Heart right ventricle (tissue), 16 donors: Measurements from ENCODE around the gene RNASE4. TPM values are rescaled to one million over a fixed set of nuclear protein-coding genes. Genes with fewer than 3 reads are reported as not detected.

Experiments used
- ATAC-seq, 8 donors: fragments of 200-7000 bp; cut with Tn5 transposase; one replicate each; pipeline ENCODE4 v1.9.1; 2020; ENCODE audit warnings: mild to moderate bottlenecking in 8 of 8, moderate library complexity in 8 of 8, moderate number of reproducible peaks in 1 of 8
- DNase-seq, 2 donors: peaks; one replicate each; pipeline ENCODE4 v3.0.0-alpha.2; 2020
- H3K27ac ChIP-seq, 10 donors: fragments of 200-600 bp; sonication (generic) in 2 of 10; one replicate each; pipeline versions ENCODE4 v1.5.0 to v1.8.0; 2020 to 2022; ENCODE audit warnings: mild to moderate bottlenecking in 3 of 10
- H3K27me3 ChIP-seq, 7 donors: fragments of 200-600 bp; one replicate each; pipeline ENCODE4 v1.8.0; 2021 to 2022; ENCODE audit warnings: mild to moderate bottlenecking in 2 of 7
- H3K36me3 ChIP-seq, 9 donors: fragments of 200-600 bp; sonication (generic) in 1 of 9; one replicate each; pipeline versions ENCODE4 v1.5.0 to v1.8.0; 2020 to 2022; ENCODE audit warnings: mild to moderate bottlenecking in 2 of 9
- H3K4me1 ChIP-seq, 9 donors: fragments of 200-600 bp; sonication (generic) in 1 of 9; one replicate each; pipeline versions ENCODE4 v1.5.0 to v1.8.0; 2020 to 2022; ENCODE audit warnings: mild to moderate bottlenecking in 4 of 9
- H3K4me3 ChIP-seq, 10 donors: fragments of 200-600 bp; sonication (generic) in 2 of 10; one replicate each; pipeline versions ENCODE4 v1.5.0 to v1.8.0; 2020 to 2022; ENCODE audit warnings: mild to moderate bottlenecking in 7 of 10, moderate library complexity in 2 of 10
- H3K9me3 ChIP-seq, 11 donors: fragments of 200-600 bp in 10 of 11; sonication (generic) in 2 of 11; one replicate each; pipeline versions ENCODE4 v1.5.0 to v1.8.0; 2013 to 2022; ENCODE audit warnings: mild to moderate bottlenecking in 2 of 11, control low read depth in 1 of 11, moderate library complexity in 1 of 11
- WGBS, 2 donors: extraction: QIAGEN DNeasy Blood & Tissue Kit; methylation state at CpG; one replicate each; pipeline ENCODE4 v1.1.7; 2013; ENCODE audit warnings: inconsistent platforms in 1 of 2; 5-methylcytosine and 5-hydroxymethylcytosine counted together
- intact Hi-C, 10 donors: fragments of 100-400 bp; cut with DNase I; formaldehyde crosslinking; loops; one replicate each; pipeline versions ENCODE4 v1.11.1 to v1.14.2; 2022
- polyA plus RNA-seq, 2 donors: library from polyadenylated mRNA; stranded (reverse); fragments of 200-250 nt; gene quantifications; one replicate each; pipeline ENCODE4 v1.2.3, GENCODE V29; 2013
- total RNA-seq, 10 donors: library from RNA; stranded (reverse); fragmentation: NEBNext Ultra II Directional in 3 of 10; extraction: Animal tissue kit (Norgen Biotek cat#: 25700) in 3 of 10; gene quantifications; one replicate each; pipeline versions ENCODE4 v1.2.1 to v1.2.4, GENCODE V29; 2021 to 2023
- TF ChIP-seq, protein P1 (sequence below), 9 donors: fragments of 200-600 bp; sonication (generic) in 2 of 9; IDR thresholded peaks; one replicate each; pipeline versions ENCODE4 v1.5.0 to v1.8.0; 2021 to 2022; ENCODE audit warnings: antibody characterized with exemption in 9 of 9, mild to moderate bottlenecking in 5 of 9, moderate library complexity in 1 of 9
- donor health status: Arrhythmogenic right ventricular cardiomyopathy.
- donor health status: ischemic (EF 13 %, LVEDD 7.1; RV severe dilation, severe dysfunction).
- donor health status: healthy with polysubstance abuse.
- donor health status: DM: no; HTN: yes; CAD: no.
- donor health status: DM: no; HTN: no; CAD: no.
- donor health status: ischemic (EF 25% LVEDD 6.9; RV normal size, moderate dysfunction).
- donor health status: ischemic (EF 25% LVEDD 5.7; RV mildly dilated, moderate dysfunction).
- donor health status: healthy.
- donor health status: DM: yes; HTN: yes; CAD: no.
- donor health status: Ischemic cardiomyopathy.
- donor health status: ischemic (EF 35%, LVEDD 5.7; RV mildly dilated, moderate dysfunction).
- donor health status: nonischemic (EF 11% LVEDD 7.7; RV severe dilation, severe dysfunction).
- donor health status: DM: yes; HTN: yes; CAD: no.
- donor health status: PGD.
- donor health status: ischemic (EF 29% LVEDD 5.4; RV normal size, mild dysfunction).
- donor health status: nonischemic (EF 23%, LVEDD 6.1; RV moderate dilation, normal function).

RNASE4 gene
- total and polyA plus RNA-seq, 12 donors, result 2.3 to 16.2 (median 4.5) TPM

DNA sequence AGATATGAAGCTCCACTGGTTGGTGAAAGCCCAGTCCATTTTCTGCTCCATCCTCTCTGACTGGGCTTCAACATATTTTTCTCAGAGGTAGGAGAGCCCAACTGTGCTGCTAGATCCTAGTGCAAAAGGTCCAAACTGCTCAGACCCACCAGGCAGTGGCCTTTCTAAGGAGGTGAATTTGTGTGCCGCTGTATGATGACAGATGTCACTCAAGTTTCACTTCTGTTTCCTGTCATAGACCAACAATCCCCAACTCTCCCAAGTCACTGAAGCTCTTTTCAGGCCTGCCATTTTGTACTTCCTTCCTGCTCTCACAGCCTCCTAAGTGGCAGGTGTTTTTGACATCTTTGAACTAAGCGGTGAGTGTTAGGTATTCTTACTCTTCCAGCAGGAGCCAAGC, 16.4 kb upstream of the RNASE4 start:
- no peak for ATAC-seq
- 59 to 65% methylated on average over 2 of the region's 2 CpGs for WGBS, 2 donors
- H3K4me3 ChIP-seq, result no peak overlapping the region
- no peaks in the 10 kb centered on the region for H3K36me3 ChIP-seq
- H3K27me3 ChIP-seq, result peaks cover 0 to 68% (median 31%) of the 10 kb centered on the region in 7 donors
- H3K27ac ChIP-seq, result no peak overlapping the region
- peaks cover 0 to 17% (median 5%) of the 10 kb centered on the region in 9 donors for H3K4me1 ChIP-seq
- intact Hi-C loops, result no loop called here
- TF ChIP-seq, protein P1, sequence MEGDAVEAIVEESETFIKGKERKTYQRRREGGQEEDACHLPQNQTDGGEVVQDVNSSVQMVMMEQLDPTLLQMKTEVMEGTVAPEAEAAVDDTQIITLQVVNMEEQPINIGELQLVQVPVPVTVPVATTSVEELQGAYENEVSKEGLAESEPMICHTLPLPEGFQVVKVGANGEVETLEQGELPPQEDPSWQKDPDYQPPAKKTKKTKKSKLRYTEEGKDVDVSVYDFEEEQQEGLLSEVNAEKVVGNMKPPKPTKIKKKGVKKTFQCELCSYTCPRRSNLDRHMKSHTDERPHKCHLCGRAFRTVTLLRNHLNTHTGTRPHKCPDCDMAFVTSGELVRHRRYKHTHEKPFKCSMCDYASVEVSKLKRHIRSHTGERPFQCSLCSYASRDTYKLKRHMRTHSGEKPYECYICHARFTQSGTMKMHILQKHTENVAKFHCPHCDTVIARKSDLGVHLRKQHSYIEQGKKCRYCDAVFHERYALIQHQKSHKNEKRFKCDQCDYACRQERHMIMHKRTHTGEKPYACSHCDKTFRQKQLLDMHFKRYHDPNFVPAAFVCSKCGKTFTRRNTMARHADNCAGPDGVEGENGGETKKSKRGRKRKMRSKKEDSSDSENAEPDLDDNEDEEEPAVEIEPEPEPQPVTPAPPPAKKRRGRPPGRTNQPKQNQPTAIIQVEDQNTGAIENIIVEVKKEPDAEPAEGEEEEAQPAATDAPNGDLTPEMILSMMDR (IDR thresholded peaks at IDR 0.05), result no peak
- no peak for DNase-seq
- H3K9me3 ChIP-seq, result no peaks in the 10 kb centered on the region

DNA sequence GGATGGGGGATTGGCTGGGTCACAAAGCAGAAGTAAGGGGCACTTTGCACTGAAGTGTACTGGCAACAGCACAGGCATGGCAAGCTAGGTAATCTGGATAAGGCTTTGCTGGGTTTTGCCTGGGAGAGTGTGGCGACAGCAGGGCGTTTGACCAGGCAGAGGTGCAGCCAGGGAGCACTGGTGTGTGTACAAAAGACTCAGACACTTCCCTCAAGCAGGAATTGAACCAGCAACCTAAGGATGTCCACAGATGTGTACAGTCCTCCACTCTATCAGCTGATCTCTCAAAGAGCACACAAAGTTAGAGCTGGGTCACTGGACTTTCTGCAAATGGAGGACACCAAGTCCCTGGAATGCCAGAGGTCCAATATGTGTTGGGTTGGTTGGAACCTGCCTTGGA, 15.4 kb upstream of the RNASE4 start:
- ATAC-seq, result no peak
- no peak overlapping the region for H3K27ac ChIP-seq
- no peaks in the 10 kb centered on the region for H3K9me3 ChIP-seq
- no peaks in the 10 kb centered on the region for H3K36me3 ChIP-seq
- no peak for DNase-seq
- no peak overlapping the region for H3K4me3 ChIP-seq
- H3K4me1 ChIP-seq, result peaks cover 0 to 8% (median 0%) of the 10 kb centered on the region in 9 donors
- 63 to 87% methylated on average over 2 of the region's 2 CpGs for WGBS, 2 donors
- TF ChIP-seq, protein P1 (IDR thresholded peaks at IDR 0.05), result no peak
- peaks cover 0 to 65% (median 25%) of the 10 kb centered on the region in 7 donors for H3K27me3 ChIP-seq
- intact Hi-C loops, result no loop called here

DNA sequence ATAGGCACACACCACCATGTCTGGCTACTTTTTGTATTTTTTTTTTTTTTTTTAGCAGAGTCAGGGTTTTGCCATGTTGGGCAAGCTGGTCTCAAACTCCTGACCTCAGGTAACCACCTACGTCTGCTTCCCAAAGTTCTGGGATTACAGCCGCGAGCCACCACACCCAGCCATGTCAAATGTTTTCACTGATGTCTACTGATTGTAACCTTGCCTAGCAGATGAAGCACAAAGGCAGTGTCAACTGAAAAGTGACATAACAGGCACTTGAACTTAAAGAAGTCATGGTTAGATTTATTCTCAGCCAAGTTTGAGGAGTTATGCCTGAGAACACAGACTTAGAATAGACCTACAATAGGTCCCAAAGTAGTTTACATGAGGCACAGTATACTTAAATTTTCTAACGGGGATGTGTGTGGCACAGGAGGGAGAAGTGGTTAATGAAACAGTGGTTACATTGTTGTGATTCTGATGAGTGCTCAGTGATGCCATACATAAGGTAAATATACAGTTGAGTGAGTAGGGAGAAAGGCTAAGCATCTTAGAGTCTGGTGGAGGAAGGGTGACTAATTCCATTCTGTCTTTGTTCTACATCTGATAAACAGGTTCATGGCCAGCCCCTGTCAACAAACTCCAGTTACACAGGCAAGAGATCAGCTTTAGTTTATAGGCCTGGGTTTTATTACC, 12.6 kb upstream of the RNASE4 start:
- intact Hi-C loops, result no loop called here

DNA sequence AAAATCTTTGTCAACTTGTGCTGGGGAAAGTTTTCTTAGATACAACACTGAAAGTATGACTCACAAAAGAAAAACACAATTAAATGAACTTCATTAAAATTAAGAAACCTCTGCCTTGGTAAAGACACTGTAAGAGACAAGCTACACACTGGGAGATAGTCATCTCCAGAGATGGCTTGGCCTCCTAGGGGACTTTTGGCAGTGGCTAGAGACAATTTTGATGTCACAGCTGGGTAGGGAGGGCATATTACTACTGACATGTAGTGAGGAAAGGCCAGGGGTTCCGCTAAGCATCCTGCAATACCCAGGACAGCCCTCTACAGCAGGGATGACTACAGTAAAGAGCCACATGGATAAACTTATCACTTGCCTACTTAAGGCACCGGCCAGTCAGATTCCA, 8.7 kb upstream of the RNASE4 start:
- no peak overlapping the region for H3K27ac ChIP-seq
- H3K9me3 ChIP-seq, result no peaks in the 10 kb centered on the region
- TF ChIP-seq, protein P1 (IDR thresholded peaks at IDR 0.05), result no peak
- no peaks in the 10 kb centered on the region for H3K36me3 ChIP-seq
- intact Hi-C loops, result no loop called here
- H3K27me3 ChIP-seq, result peaks cover 0 to 33% (median 12%) of the 10 kb centered on the region in 7 donors
- ATAC-seq (no peak), DNase-seq (no peak)
- WGBS, 2 donors, result 52 to 60% methylated on average over 2 of the region's 2 CpGs
- peaks cover 0 to 9% (median 5%) of the 10 kb centered on the region in 9 donors for H3K4me1 ChIP-seq
- H3K4me3 ChIP-seq, result no peak overlapping the region

More for the DNA sequence above, 12.6 kb upstream of the RNASE4 start:
- peaks cover 0 to 5% (median 0%) of the 10 kb centered on the region in 9 donors for H3K4me1 ChIP-seq
- no peak for ATAC-seq
- H3K36me3 ChIP-seq, result no peaks in the 10 kb centered on the region
- no peak overlapping the region for H3K4me3 ChIP-seq
- no peaks in the 10 kb centered on the region for H3K9me3 ChIP-seq
- peaks cover 0 to 57% (median 13%) of the 10 kb centered on the region in 7 donors for H3K27me3 ChIP-seq
- TF ChIP-seq, protein P1 (IDR thresholded peaks at IDR 0.05), result no peak
- 79 to 81% methylated on average over 4 of the region's 4 CpGs for WGBS, 2 donors
- no peak overlapping the region for H3K27ac ChIP-seq
- DNase-seq, result no peak
